Stimulated activated CD8-positive, alpha-beta memory T cell treated with anti-CD3 and anti-CD28 coated beads, Interleukin-2, amount 100 ng/mL, for 1 hour (primary cell): Measurements from ENCODE around the gene SLC5A6.

Source experiments
- DNase-seq, 2 donors: peaks; one replicate each; pipeline ENCODE4 v3.0.0-alpha.2; 2020; ENCODE audit warnings: low read depth in 2 of 2

SLC5A6 gene

GRCh38 chr2:27211943-27212625 is at the start of gene SLC5A6, which contains the start of gene ATRAID:
Gene SLC5A6, minus strand, starts transcription at chr2:27212268. Its CDS starts 4,618 bp downstream, at chr2:27207650.
Gene ATRAID, plus strand, starts transcription at chr2:27212041. Its CDS starts 328 bp downstream, at chr2:27212369.
- peak; percentile 76 to 79 for DNase-seq

GRCh38 chr2:27261241-27261925 is 49.3 kb upstream of the SLC5A6 start:
- no peak for DNase-seq

GRCh38 chr2:27258051-27258450 is 46.0 kb upstream of the SLC5A6 start:
- no peak for DNase-seq

- no peak for DNase-seq
Measured at GRCh38 chr2:27256855-27257454, 44.9 kb upstream of the SLC5A6 start.

GRCh38 chr2:27255660-27256059 is 43.6 kb upstream of the SLC5A6 start:
- no peak for DNase-seq

- DNase-seq, result no peak
Measured at GRCh38 chr2:27255187-27255586, 43.1 kb upstream of the SLC5A6 start.

- DNase-seq, result no peak
Measured at GRCh38 chr2:27251766-27252165, 39.7 kb upstream of the SLC5A6 start.

- DNase-seq, result no peak
Measured at GRCh38 chr2:27250652-27251379, 38.7 kb upstream of the SLC5A6 start.

GRCh38 chr2:27249891-27250651 is 38.0 kb upstream of the SLC5A6 start:
- peak in 1 of 2 donors; percentile 8 for DNase-seq

- DNase-seq, result no peak
Measured at GRCh38 chr2:27249159-27249890, 37.3 kb upstream of the SLC5A6 start.

- no peak for DNase-seq
Measured at GRCh38 chr2:27247893-27248292, 35.8 kb upstream of the SLC5A6 start.

- no peak for DNase-seq
Measured at GRCh38 chr2:27245626-27246025, 33.6 kb upstream of the SLC5A6 start.

GRCh38 chr2:27245116-27245515 is 33.0 kb upstream of the SLC5A6 start:
- no peak for DNase-seq

- DNase-seq, result no peak
Measured at GRCh38 chr2:27243391-27244130, 31.5 kb upstream of the SLC5A6 start.

- no peak for DNase-seq
Measured at GRCh38 chr2:27242614-27242951, 30.5 kb upstream of the SLC5A6 start.

- no peak for DNase-seq
Measured at GRCh38 chr2:27241761-27242613, 29.9 kb upstream of the SLC5A6 start.

- DNase-seq, result no peak
Measured at GRCh38 chr2:27240406-27240805, 28.3 kb upstream of the SLC5A6 start.

- no peak for DNase-seq
Measured at GRCh38 chr2:27238976-27239375, 26.9 kb upstream of the SLC5A6 start.

- no peak for DNase-seq
Measured at GRCh38 chr2:27237341-27237945, 25.4 kb upstream of the SLC5A6 start.
